ENCODE results near the gene SYTL3. TPM values are rescaled to one million over a fixed set of nuclear protein-coding genes. Genes with fewer than 3 reads are reported as not detected.

The SYTL3 gene
- total RNA-seq, 1 donor from 2014 or later = 0.77 TPM

DNA sequence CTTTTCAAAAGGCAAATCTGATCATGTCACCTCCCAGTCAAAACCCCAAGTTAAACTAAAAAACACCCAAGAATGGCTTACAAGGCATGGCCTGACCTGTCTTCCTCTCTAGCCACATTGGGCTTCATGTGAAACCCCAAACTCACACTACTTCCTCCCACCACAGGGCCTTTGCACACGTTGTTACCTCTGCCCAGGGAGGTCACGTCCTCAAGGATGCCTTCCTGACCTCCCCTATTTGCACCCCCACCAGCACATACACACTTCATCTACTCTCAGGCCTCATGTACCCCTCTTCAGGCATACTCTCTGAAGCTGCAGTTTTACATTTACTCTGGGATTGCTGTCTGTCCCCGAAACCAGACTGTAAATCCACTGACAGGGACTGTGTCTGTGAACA is 163.2 kb downstream of the SYTL3 start:
- peak overlapping the region; percentile 62 for H3K4me3 Mint-ChIP-seq (ENCODE audit: unreplicated experiment)
- H3K9me3 Mint-ChIP-seq (ENCODE audit: unreplicated experiment) = no peaks in the 10 kb centered on the region
- DNase-seq (ENCODE audit: low spot score) = no peak
- H3K36me3 Mint-ChIP-seq (ENCODE audit: low read depth, unreplicated experiment) = peaks cover 40% of the 10 kb centered on the region
- TF ChIP-seq, protein P1, sequence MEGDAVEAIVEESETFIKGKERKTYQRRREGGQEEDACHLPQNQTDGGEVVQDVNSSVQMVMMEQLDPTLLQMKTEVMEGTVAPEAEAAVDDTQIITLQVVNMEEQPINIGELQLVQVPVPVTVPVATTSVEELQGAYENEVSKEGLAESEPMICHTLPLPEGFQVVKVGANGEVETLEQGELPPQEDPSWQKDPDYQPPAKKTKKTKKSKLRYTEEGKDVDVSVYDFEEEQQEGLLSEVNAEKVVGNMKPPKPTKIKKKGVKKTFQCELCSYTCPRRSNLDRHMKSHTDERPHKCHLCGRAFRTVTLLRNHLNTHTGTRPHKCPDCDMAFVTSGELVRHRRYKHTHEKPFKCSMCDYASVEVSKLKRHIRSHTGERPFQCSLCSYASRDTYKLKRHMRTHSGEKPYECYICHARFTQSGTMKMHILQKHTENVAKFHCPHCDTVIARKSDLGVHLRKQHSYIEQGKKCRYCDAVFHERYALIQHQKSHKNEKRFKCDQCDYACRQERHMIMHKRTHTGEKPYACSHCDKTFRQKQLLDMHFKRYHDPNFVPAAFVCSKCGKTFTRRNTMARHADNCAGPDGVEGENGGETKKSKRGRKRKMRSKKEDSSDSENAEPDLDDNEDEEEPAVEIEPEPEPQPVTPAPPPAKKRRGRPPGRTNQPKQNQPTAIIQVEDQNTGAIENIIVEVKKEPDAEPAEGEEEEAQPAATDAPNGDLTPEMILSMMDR (IDR thresholded peaks at IDR 0.05; ENCODE audit: unreplicated experiment) = no peak
- H3K27ac Mint-ChIP-seq (ENCODE audit: unreplicated experiment) = peak overlapping the region; percentile 73
- peaks cover 11% of the 10 kb centered on the region for H3K27me3 Mint-ChIP-seq (ENCODE audit: unreplicated experiment)
- peaks cover 67% of the 10 kb centered on the region for H3K4me1 Mint-ChIP-seq (ENCODE audit: unreplicated experiment)

Small RNAs within 50 kb of the gene (microRNA-seq; reads per million reads assigned to microRNA genes)
- gene MIR3918 (ENCODE audit: unreplicated experiment) = 0.56 reads per million
- gene MIR7161 (ENCODE audit: unreplicated experiment) = not detected

Other genes starting within 250 kb of the SYTL3 start
- gene TMEM181, start 90.0 kb upstream of the SYTL3 start, total RNA-seq (ENCODE audit: unreplicated experiment) = 29.5 TPM
- 115 TPM for gene DYNLT1, start 5.3 kb upstream of the SYTL3 start, total RNA-seq (ENCODE audit: unreplicated experiment)
- gene EZR, start 169.3 kb downstream of the SYTL3 start, total RNA-seq (ENCODE audit: unreplicated experiment) = 125 TPM

All from endothelial cell (in vitro differentiated cells).